IMR-90 (cell line): ENCODE measurements around the gene SDCCAG8. TPM values are rescaled to one million over a fixed set of nuclear protein-coding genes. Genes with fewer than 3 reads are reported as not detected.

Source experiments
- ATAC-seq: fragments of 200-7000 bp; cut with Tn5 transposase; 2 replicates; pipeline ENCODE4 v1.9.1; 2020; ENCODE audit warnings: low read depth, mild to moderate bottlenecking, moderate library complexity
- BruUV-seq: library from RNA; stranded (reverse); fragments of 400-500 nt; replicated peaks from 2 replicates; lab custom pipeline; 2021; lab: Mats Ljungman, UMichigan
- CTCF ChIA-PET: fragments of 300-600 bp; formaldehyde crosslinking; extraction: SDS; loops from one replicate; lab custom pipeline; 2021; ENCODE audit warnings: antibody characterized with exemption; lab: Yijun Ruan, JAX
- POLR2A ChIA-PET: fragments of 300-600 bp; sonication (Branson Sonifier 250); formaldehyde crosslinking; loops from one replicate; lab custom pipeline; 2022; ENCODE audit warnings: antibody characterized with exemption; ENCODE audit not compliant: unreplicated experiment; lab: Charles Lee
- DNase-seq: peaks from one replicate; pipeline ENCODE4 v3.0.0; 2013
- H2AFZ ChIP-seq: replicated peaks from 2 replicates; pipeline ENCODE3; 2013; ENCODE audit warnings: low read length, mild to moderate bottlenecking; ENCODE audit not compliant: poor library complexity
- H2AK5ac ChIP-seq: 2 replicates; pipeline ENCODE4 v1.6.1; 2013; ENCODE audit warnings: low read depth, low read length, inconsistent platforms
- H2AK9ac ChIP-seq: replicated peaks from 2 replicates; pipeline ENCODE3; 2013; ENCODE audit warnings: mild to moderate bottlenecking, low read depth, low read length, moderate library complexity; ENCODE audit not compliant: poor library complexity
- H2BK120ac ChIP-seq: 2 replicates; pipeline ENCODE4 v1.6.1; 2013; ENCODE audit warnings: low read depth, low read length, inconsistent platforms
- H2BK15ac ChIP-seq: 3 replicates; pipeline ENCODE4 v1.6.1; 2013; ENCODE audit warnings: low read depth, low read length, inconsistent platforms
- H2BK20ac ChIP-seq: 2 replicates; pipeline ENCODE4 v1.6.1; 2013; ENCODE audit warnings: low read depth, mild to moderate bottlenecking, inconsistent platforms, low read length, moderate library complexity
- H2BK5ac ChIP-seq: 2 replicates; pipeline ENCODE4 v1.6.1; 2013; ENCODE audit warnings: mild to moderate bottlenecking, low read depth, low read length, inconsistent platforms; ENCODE audit not compliant: poor library complexity, severe bottlenecking
- H3K14ac ChIP-seq: replicated peaks from 2 replicates; pipeline ENCODE4 v1.6.1; 2013; ENCODE audit warnings: low read depth, low read length, inconsistent platforms
- H3K18ac ChIP-seq: 2 replicates; pipeline ENCODE4 v1.6.1; 2013; ENCODE audit warnings: low read depth, low read length, control low read depth
- H3K23ac ChIP-seq: 2 replicates; pipeline ENCODE4 v1.6.1; 2013; ENCODE audit warnings: low read depth, low read length, inconsistent platforms
- H3K27ac ChIP-seq: 2 replicates; pipeline ENCODE4 v1.5.1; 2013; ENCODE audit warnings: mild to moderate bottlenecking, control low read depth, low read length; ENCODE audit not compliant: insufficient read depth
- H3K27me3 ChIP-seq: 2 replicates; pipeline ENCODE4 v1.6.1; 2013; ENCODE audit warnings: low read length; ENCODE audit not compliant: control insufficient read depth, insufficient read depth
- H3K36me3 ChIP-seq: 2 replicates; pipeline ENCODE4 v1.6.1; 2013; ENCODE audit warnings: low read length, mixed read lengths; ENCODE audit not compliant: control insufficient read depth, insufficient read depth
- H3K4ac ChIP-seq: 2 replicates; pipeline ENCODE4 v1.6.1; 2013; ENCODE audit warnings: low read depth, low read length, inconsistent platforms
- H3K4me1 ChIP-seq: 2 replicates; pipeline ENCODE4 v1.6.1; 2013; ENCODE audit warnings: low read length, mixed read lengths; ENCODE audit not compliant: control insufficient read depth, insufficient read depth
- H3K4me2 ChIP-seq: 2 replicates; pipeline ENCODE4 v1.6.1; 2013; ENCODE audit warnings: low read depth, mild to moderate bottlenecking, control low read depth, low read length, moderate library complexity
- H3K4me3 ChIP-seq: 2 replicates; pipeline ENCODE4 v1.5.1; 2013; ENCODE audit warnings: low read depth, mild to moderate bottlenecking, control low read depth, low read length, moderate library complexity; ENCODE audit not compliant: insufficient read depth
- H3K56ac ChIP-seq: 2 replicates; pipeline ENCODE4 v1.6.1; 2013; ENCODE audit warnings: low read length, inconsistent platforms; ENCODE audit not compliant: insufficient read depth; ENCODE audit errors: extremely low read depth
- H3K79me1 ChIP-seq, 2 experiments: 2 replicates each; pipeline ENCODE4 v1.6.1; 2013; ENCODE audit warnings: low read length in 2 of 2, inconsistent platforms in 1 of 2, low read depth in 1 of 2
- H3K9ac ChIP-seq: 2 replicates; pipeline ENCODE4 v1.6.1; 2013; ENCODE audit warnings: low read depth, low read length, control low read depth
- H3K9me1 ChIP-seq: 2 replicates; pipeline ENCODE4 v1.6.1; 2013; ENCODE audit warnings: low read length, inconsistent platforms; ENCODE audit not compliant: insufficient read depth
- H3K9me3 ChIP-seq: 2 replicates; pipeline ENCODE4 v1.6.1; 2013; ENCODE audit warnings: low read length; ENCODE audit not compliant: control insufficient read depth, insufficient read depth
- H4K20me1 ChIP-seq: 2 replicates; pipeline ENCODE4 v1.6.1; 2013; ENCODE audit warnings: low read length, inconsistent platforms; ENCODE audit not compliant: insufficient read depth
- H4K5ac ChIP-seq: 2 replicates; pipeline ENCODE4 v1.6.1; 2013; ENCODE audit warnings: mild to moderate bottlenecking, low read depth, low read length, control low read depth
- H4K8ac ChIP-seq, 2 experiments: 2 replicates each; pipeline ENCODE4 v1.6.1; 2013; ENCODE audit warnings: low read depth in 2 of 2, low read length in 2 of 2, control low read depth in 1 of 2, inconsistent platforms in 1 of 2
- H4K91ac ChIP-seq: 2 replicates; pipeline ENCODE4 v1.6.1; 2013; ENCODE audit warnings: low read depth, low read length, inconsistent platforms; ENCODE audit not compliant: insufficient read depth
- BHLHE40 ChIP-seq: fragments of 150-350 bp; IDR thresholded peaks from 2 replicates; pipeline ENCODE4 v1.6.1; 2016; ENCODE audit warnings: mild to moderate bottlenecking, low read depth, low read length
- CEBPB ChIP-seq: IDR thresholded peaks from 2 replicates; pipeline ENCODE4 v1.6.1; 2012; ENCODE audit warnings: low read depth, low read length, improper control_type of control experiment
- CHD1 ChIP-seq: IDR thresholded peaks from 2 replicates; pipeline ENCODE4 v1.6.1; 2012; ENCODE audit warnings: low read depth, low read length, improper control_type of control experiment
- ELK1 ChIP-seq: fragments of 150-350 bp; IDR thresholded peaks from 2 replicates; pipeline ENCODE4 v1.6.1; 2016; ENCODE audit warnings: low read depth, mild to moderate bottlenecking, low read length, moderate library complexity, borderline replicate concordance
- FOS ChIP-seq: fragments of 150-350 bp; IDR thresholded peaks from 2 replicates; pipeline ENCODE4 v1.6.1; 2016; ENCODE audit warnings: low read depth, low read length
- MAFK ChIP-seq: IDR thresholded peaks from 2 replicates; pipeline ENCODE4 v1.6.1; 2012; ENCODE audit warnings: low read depth, low read length, improper control_type of control experiment
- MAZ ChIP-seq: IDR thresholded peaks from 2 replicates; pipeline ENCODE4 v1.6.1; 2012; ENCODE audit warnings: low read depth, mild to moderate bottlenecking, low read length, improper control_type of control experiment, moderate library complexity, borderline replicate concordance
- MXI1 ChIP-seq: IDR thresholded peaks from 2 replicates; pipeline ENCODE4 v1.6.1; 2012; ENCODE audit warnings: low read depth, mild to moderate bottlenecking, low read length, moderate library complexity, borderline replicate concordance
- NFE2L2 ChIP-seq: fragments of 150-350 bp; IDR thresholded peaks from 2 replicates; pipeline ENCODE4 v1.6.1; 2016; ENCODE audit warnings: low read depth, mild to moderate bottlenecking, low read length
- RAD21 ChIP-seq: IDR thresholded peaks from 2 replicates; pipeline ENCODE4 v1.6.1; 2012; ENCODE audit warnings: low read length, improper control_type of control experiment
- RCOR1 ChIP-seq: IDR thresholded peaks from 2 replicates; pipeline ENCODE4 v1.6.1; 2012; ENCODE audit warnings: mild to moderate bottlenecking, low read length, improper control_type of control experiment; ENCODE audit not compliant: insufficient replicate concordance
- RFX5 ChIP-seq: IDR thresholded peaks from 2 replicates; pipeline ENCODE4 v1.8.0; 2012; ENCODE audit warnings: low read depth, mild to moderate bottlenecking, low read length, moderate library complexity
- SMC3 ChIP-seq: fragments of 150-350 bp; IDR thresholded peaks from 2 replicates; pipeline ENCODE4 v1.6.1; 2016; ENCODE audit warnings: low read depth, mild to moderate bottlenecking, antibody characterized with exemption, low read length, moderate library complexity
- WGBS, 2 experiments: methylation state at CpG; one replicate each; pipeline versions ENCODE4 v1.1.5 to v1.1.7; 2013; ENCODE audit warnings: missing lambda C conversion rate in 2 of 2; ENCODE audit not compliant: insufficient read length in 1 of 2; ENCODE audit errors: extremely low coverage in 2 of 2; 5-methylcytosine and 5-hydroxymethylcytosine counted together
- dilution Hi-C: fragments of 300-500 bp; cut with HindIII; formaldehyde crosslinking; loops from one replicate; pipeline ENCODE4 v1.14.3; 2018; ENCODE audit warnings: low sequenced_read_pairs; ENCODE audit not compliant: unreplicated experiment
- in situ Hi-C: fragments of 300-500 bp; cut with MboI; formaldehyde crosslinking; loops from 3 replicates; pipeline ENCODE4 v1.14.3; 2019; ENCODE audit warnings: low sequenced_read_pairs, inconsistent platforms, mixed read lengths
- intact Hi-C: fragments of 100-400 bp; cut with micrococcal nuclease; formaldehyde crosslinking; loops from 2 replicates; pipeline ENCODE4 v1.10.0; 2022
- polyA plus RNA-seq, 3 experiments: library from polyadenylated mRNA; depleted of rRNA; stranded (reverse); fragments of >200 nt; gene quantifications; 2 replicates each; pipeline ENCODE4 v1.2.3, GENCODE V29; 2012; ENCODE audit warnings: low replicate concordance in 1 of 3
- total RNA-seq: library from RNA; depleted of rRNA; stranded (reverse); fragments of >200 nt; gene quantifications from 2 replicates; pipeline ENCODE4 v1.2.3, GENCODE V29; 2012
- TF ChIP-seq, protein P1 (sequence below): fragments of 150-350 bp; IDR thresholded peaks from 2 replicates; pipeline ENCODE4 v1.6.1; 2017; ENCODE audit warnings: mild to moderate bottlenecking, antibody characterized with exemption, low read length, low read depth
- TF ChIP-seq, protein P2 (sequence below): conservative IDR thresholded peaks from 2 replicates; pipeline ENCODE4 v1.5.1; 2012; ENCODE audit warnings: mild to moderate bottlenecking, low read depth, low read length, improper control_type of control experiment

Gene SDCCAG8
- total and polyA plus RNA-seq, 2 of the 4 experiments (the other 2 are of a cell fraction) = 25.2 to 46.8 TPM

DNA sequence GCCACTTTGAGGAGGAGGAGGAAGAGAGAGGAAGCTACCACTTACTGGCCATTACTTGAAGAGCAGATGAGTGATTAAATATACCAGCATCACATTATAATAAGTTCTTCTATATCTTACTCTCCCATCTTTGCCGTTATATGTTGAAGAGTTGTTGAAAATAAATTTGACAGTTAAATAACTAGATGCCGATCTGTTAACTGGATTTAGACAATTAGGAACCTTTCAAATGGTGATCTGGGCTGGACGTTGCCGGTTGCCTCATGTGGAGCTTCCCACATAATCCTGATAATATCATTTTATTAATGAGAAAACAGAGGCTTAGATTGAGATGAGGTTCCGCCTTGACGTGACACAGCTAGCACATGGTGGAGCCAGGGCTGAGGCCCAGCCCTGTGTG is 147.0 kb downstream of the SDCCAG8 start:
- in situ Hi-C loops (no loop called here), intact Hi-C loops (no loop called here), dilution Hi-C loops (no loop called here)
- Histone ChIP-seq H3K27ac (no peak overlapping the region), H2BK120ac (no peak overlapping the region), H4K5ac (no peak overlapping the region), H4K20me1 (no peaks in the 10 kb centered on the region), H4K91ac (no peak overlapping the region), H2AK5ac (no peak overlapping the region), H3K4ac (no peak overlapping the region), H2AFZ (no peak overlapping the region), H2BK15ac (no peak overlapping the region), H3K9ac (no peak overlapping the region), H3K4me1 (no peaks in the 10 kb centered on the region), H3K14ac (no peak overlapping the region), H3K79me1 (peaks cover 0 to 8% of the 10 kb centered on the region in 2 experiments; a peak in 2 of 4 replicates), H3K9me1 (0 out of 2 replicates have a peak, but pooled peaks cover 3% of the 10 kb centered on the region), H2AK9ac (no peak overlapping the region), H3K4me3 (no peak overlapping the region), H3K23ac (no peak overlapping the region), H3K36me3 (no peaks in the 10 kb centered on the region; the same call in 1 of the 2 replicates), H3K4me2 (no peak overlapping the region), H3K9me3 (no peaks in the 10 kb centered on the region), H4K8ac (no peak overlapping the region), H3K27me3 (no peaks in the 10 kb centered on the region), H2BK5ac (no peak overlapping the region), H3K18ac (no peak overlapping the region), H3K56ac (no peak overlapping the region), H2BK20ac (no peak overlapping the region)
- no TSS peak for BruUV-seq
- ATAC-seq = no peak
- ChIA-PET CTCF (no interaction called here), POLR2A (no interaction called here)
- WGBS, 2 experiments = no CpG with 5 or more reads among the region's 6 CpGs
- no peak for DNase-seq
- TF ChIP-seq NFE2L2 (no peak), SMC3 (no peak), CEBPB (no peak), FOS (no peak), MAFK (no peak), RFX5 (no peak), ELK1 (no peak), RAD21 (no peak), RCOR1 (no peak), CHD1 (no peak), BHLHE40 (no peak), MAZ (no peak), MXI1 (no peak)
- TF ChIP-seq, protein P1, sequence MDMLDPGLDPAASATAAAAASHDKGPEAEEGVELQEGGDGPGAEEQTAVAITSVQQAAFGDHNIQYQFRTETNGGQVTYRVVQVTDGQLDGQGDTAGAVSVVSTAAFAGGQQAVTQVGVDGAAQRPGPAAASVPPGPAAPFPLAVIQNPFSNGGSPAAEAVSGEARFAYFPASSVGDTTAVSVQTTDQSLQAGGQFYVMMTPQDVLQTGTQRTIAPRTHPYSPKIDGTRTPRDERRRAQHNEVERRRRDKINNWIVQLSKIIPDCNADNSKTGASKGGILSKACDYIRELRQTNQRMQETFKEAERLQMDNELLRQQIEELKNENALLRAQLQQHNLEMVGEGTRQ = no peak
- TF ChIP-seq, protein P2, sequence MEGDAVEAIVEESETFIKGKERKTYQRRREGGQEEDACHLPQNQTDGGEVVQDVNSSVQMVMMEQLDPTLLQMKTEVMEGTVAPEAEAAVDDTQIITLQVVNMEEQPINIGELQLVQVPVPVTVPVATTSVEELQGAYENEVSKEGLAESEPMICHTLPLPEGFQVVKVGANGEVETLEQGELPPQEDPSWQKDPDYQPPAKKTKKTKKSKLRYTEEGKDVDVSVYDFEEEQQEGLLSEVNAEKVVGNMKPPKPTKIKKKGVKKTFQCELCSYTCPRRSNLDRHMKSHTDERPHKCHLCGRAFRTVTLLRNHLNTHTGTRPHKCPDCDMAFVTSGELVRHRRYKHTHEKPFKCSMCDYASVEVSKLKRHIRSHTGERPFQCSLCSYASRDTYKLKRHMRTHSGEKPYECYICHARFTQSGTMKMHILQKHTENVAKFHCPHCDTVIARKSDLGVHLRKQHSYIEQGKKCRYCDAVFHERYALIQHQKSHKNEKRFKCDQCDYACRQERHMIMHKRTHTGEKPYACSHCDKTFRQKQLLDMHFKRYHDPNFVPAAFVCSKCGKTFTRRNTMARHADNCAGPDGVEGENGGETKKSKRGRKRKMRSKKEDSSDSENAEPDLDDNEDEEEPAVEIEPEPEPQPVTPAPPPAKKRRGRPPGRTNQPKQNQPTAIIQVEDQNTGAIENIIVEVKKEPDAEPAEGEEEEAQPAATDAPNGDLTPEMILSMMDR = no peak
